Astrocyte of the cerebellum (primary cell): ENCODE results near the gene PRKN.

Experiments
- DNase-seq: peaks from one replicate; pipeline ENCODE4 v3.0.0-alpha.2; 2011; ENCODE audit warnings: low read depth
- H3K4me3 ChIP-seq: 2 replicates; pipeline ENCODE4 v1.5.1; 2011; ENCODE audit warnings: mild to moderate bottlenecking, low read depth, low read length, moderate library complexity
- CTCF ChIP-seq: IDR thresholded peaks from 2 replicates; pipeline ENCODE4 v1.5.1; 2012; ENCODE audit warnings: low read length, low read depth, moderate library complexity, mild to moderate bottlenecking; ENCODE audit errors: missing control alignments
- in situ Hi-C: cut with HindIII; loops from 2 replicates; pipeline ENCODE4 v1.10.0; 2017; ENCODE audit warnings: low sequenced_read_pairs

Gene PRKN

GRCh38 chr6:162715601-162716000 is 12.0 kb downstream of the PRKN start:
- DNase-seq = no peak
- no peak overlapping the region for H3K4me3 ChIP-seq
- in situ Hi-C loops = no loop called here
- TF ChIP-seq CTCF = no peak

GRCh38 chr6:162713974-162714780 is 13.4 kb downstream of the PRKN start:
- in situ Hi-C loops = no loop called here
- H3K4me3 ChIP-seq = no peak overlapping the region
- no peak for TF ChIP-seq CTCF
- DNase-seq = no peak

GRCh38 chr6:162712694-162713093 is 14.9 kb downstream of the PRKN start:
- DNase-seq = no peak
- TF ChIP-seq CTCF = no peak
- in situ Hi-C loops = no loop called here
- H3K4me3 ChIP-seq = no peak overlapping the region

- TF ChIP-seq CTCF = no peak
- DNase-seq = no peak
- in situ Hi-C loops = no loop called here
- no peak overlapping the region for H3K4me3 ChIP-seq
Observed at GRCh38 chr6:162711376-162711775, 16.2 kb downstream of the PRKN start.

GRCh38 chr6:162710936-162711335 is 16.6 kb downstream of the PRKN start:
- TF ChIP-seq CTCF = no peak
- in situ Hi-C loops = no loop called here
- H3K4me3 ChIP-seq = no peak overlapping the region
- DNase-seq = no peak

- TF ChIP-seq CTCF = no peak
- no peak for DNase-seq
- no peak overlapping the region for H3K4me3 ChIP-seq
- in situ Hi-C loops = no loop called here
Observed at GRCh38 chr6:162710419-162710818, 17.1 kb downstream of the PRKN start.
